Measurements from ENCODE around the gene PICK1. TPM values are rescaled to one million over a fixed set of nuclear protein-coding genes. Genes with fewer than 3 reads are reported as not detected.

Gene PICK1
- total and polyA plus RNA-seq, 3 donors from 2014 or later: 61.5 to 89.7 (median 78.7) TPM

- DNase-seq: no peak
- H3K9me3 ChIP-seq: no peaks in the 10 kb centered on the region
- no peak overlapping the region for H3K4me3 ChIP-seq
- intact Hi-C loops (cut with DNase I; ENCODE audit: low total_unique reads): no loop called here
- no peaks in the 10 kb centered on the region for H3K27me3 ChIP-seq
- H3K4me1 ChIP-seq: peaks cover 14% of the 10 kb centered on the region
- H3K36me3 ChIP-seq (ENCODE audit: low read depth, missing control alignments): no peaks in the 10 kb centered on the region
- WGBS, 2 donors: 88 to 90% methylated on average over 10 to 13 of the region's 13 CpGs
- TF ChIP-seq POLR2A (IDR thresholded peaks at IDR 0.05) (no peak), CTCF (IDR thresholded peaks at IDR 0.05) (no peak)
- no peak overlapping the region for H3K27ac ChIP-seq
These were observed 29.7 kb downstream of the PICK1 start for GRCh38 chr22:38086942-38087341.

- 82 to 89% methylated on average over 7 to 12 of the region's 12 CpGs for WGBS, 2 donors
- Histone ChIP-seq H3K4me3 (no peak overlapping the region), H3K36me3 (ENCODE audit: low read depth, missing control alignments) (no peaks in the 10 kb centered on the region), H3K9me3 (no peaks in the 10 kb centered on the region), H3K27ac (no peak overlapping the region), H3K27me3 (no peaks in the 10 kb centered on the region), H3K4me1 (peaks cover 7% of the 10 kb centered on the region)
- TF ChIP-seq CTCF (IDR thresholded peaks at IDR 0.05): no peak
- no peak for TF ChIP-seq POLR2A (IDR thresholded peaks at IDR 0.05)
- intact Hi-C loops (cut with DNase I; ENCODE audit: low total_unique reads): no loop called here
- DNase-seq: no peak
These were observed 30.7 kb downstream of the PICK1 start for GRCh38 chr22:38087855-38088254.

GRCh38 chr22:38088629-38089473 lies 31.6 kb downstream of the PICK1 start:
- 26 to 50% methylated on average over 3 to 69 of the region's 85 CpGs for WGBS, 2 donors

GRCh38 chr22:38089474-38089851 lies 32.3 kb downstream of the PICK1 start:
- intact Hi-C loops (cut with DNase I; ENCODE audit: low total_unique reads): no loop called here
- Histone ChIP-seq H3K4me1 (peaks cover 7% of the 10 kb centered on the region), H3K27ac (no peak overlapping the region), H3K27me3 (no peaks in the 10 kb centered on the region), H3K36me3 (ENCODE audit: low read depth, missing control alignments) (no peaks in the 10 kb centered on the region), H3K4me3 (peak overlapping the region; percentile 21 to 26), H3K9me3 (no peaks in the 10 kb centered on the region)
- DNase-seq: no peak
- WGBS, 2 donors: 20 to 34% methylated on average over 6 to 28 of the region's 34 CpGs
- TF ChIP-seq POLR2A (IDR thresholded peaks at IDR 0.05) (no peak), CTCF (IDR thresholded peaks at IDR 0.05) (no peak)

More at GRCh38 chr22:38088629-38089473, 31.6 kb downstream of the PICK1 start:
- Histone ChIP-seq H3K27me3 (no peaks in the 10 kb centered on the region), H3K4me1 (peaks cover 7% of the 10 kb centered on the region), H3K27ac (no peak overlapping the region), H3K36me3 (ENCODE audit: low read depth, missing control alignments) (no peaks in the 10 kb centered on the region), H3K4me3 (peak overlapping the region; percentile 21 to 48), H3K9me3 (no peaks in the 10 kb centered on the region)
- TF ChIP-seq CTCF (IDR thresholded peaks at IDR 0.05): no peak
- no peak for TF ChIP-seq POLR2A (IDR thresholded peaks at IDR 0.05)
- DNase-seq: no peak
- intact Hi-C loops (cut with DNase I; ENCODE audit: low total_unique reads): no loop called here

- Histone ChIP-seq H3K9me3 (no peaks in the 10 kb centered on the region), H3K27ac (no peak overlapping the region), H3K4me3 (no peak overlapping the region), H3K4me1 (peaks cover 4% of the 10 kb centered on the region), H3K36me3 (ENCODE audit: low read depth, missing control alignments) (no peaks in the 10 kb centered on the region), H3K27me3 (no peaks in the 10 kb centered on the region)
- WGBS, 2 donors: 64 to 65% methylated on average over 15 of the region's 15 CpGs
- intact Hi-C loops (cut with DNase I; ENCODE audit: low total_unique reads): no loop called here
- no peak for TF ChIP-seq POLR2A (IDR thresholded peaks at IDR 0.05)
- TF ChIP-seq CTCF (IDR thresholded peaks at IDR 0.05): no peak
- no peak for DNase-seq
These were observed 39.9 kb downstream of the PICK1 start for GRCh38 chr22:38097058-38097457.

All from testis (tissue), 3 donors.